ENCODE data around the gene NIM1K.
"Not testable (repeated sequence)": the region's sequence is repeated elsewhere in the genome, so short reads cannot be mapped to it uniquely, and the experiment has no call there.

DNA sequence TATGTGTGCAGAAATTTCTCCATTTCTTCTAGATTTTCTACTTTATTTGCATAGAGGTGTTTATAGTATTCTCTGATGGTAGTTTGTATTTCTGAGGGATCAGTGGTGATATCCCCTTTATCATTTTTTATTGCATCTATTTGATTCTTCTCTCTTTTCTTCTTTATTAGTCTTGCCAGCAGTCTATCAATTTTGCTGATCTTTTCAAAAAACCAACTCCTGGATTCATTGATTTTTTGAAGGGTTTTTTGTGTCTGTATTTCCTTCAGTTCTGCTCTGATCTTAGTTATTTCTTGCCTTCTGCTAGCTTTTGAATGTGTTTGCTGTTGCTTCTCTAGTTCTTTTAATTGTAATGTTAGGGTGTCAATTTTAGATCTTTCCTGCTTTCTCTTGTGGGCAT is 133.6 kb downstream of the NIM1K start:
- not testable (repeated sequence) for TF ChIP-seq POLR2A (IDR thresholded peaks at IDR 0.05; ENCODE audit: low read depth, low read length); POLR2AphosphoS5 (IDR thresholded peaks at IDR 0.05; ENCODE audit: low read length); ETV6 (conservative IDR thresholded peaks at IDR 0.05 in 1 of 2, IDR thresholded peaks at IDR 0.05 in 1 of 2; ENCODE audit: borderline replicate concordance in 1 of 2, low read depth in 1 of 2)
